SH-SY5Y (cell line): ENCODE measurements around the gene SORD.

Experiments used
- GATA2 ChIP-seq: IDR thresholded peaks from 2 replicates; pipeline ENCODE4 v1.6.1; 2011; ENCODE audit warnings: mild to moderate bottlenecking, low read depth, low read length
- GATA3 ChIP-seq: IDR thresholded peaks from 2 replicates; pipeline ENCODE4 v1.6.1; 2011; ENCODE audit warnings: low read depth, mild to moderate bottlenecking, low read length, moderate library complexity

- no peak for TF ChIP-seq GATA2
- no peak for TF ChIP-seq GATA3
Observed at GRCh38 chr15:45091161-45091560, 68.2 kb downstream of the SORD start.
